HEK293 (cell line): Measurements from ENCODE around the gene RANGAP1.
A peak's percentile ranks its signal among the peaks of the same experiment; 100 is the strongest.

Experiments used
- CTCF ChIA-PET: fragments of 350-600 bp; formaldehyde crosslinking; extraction: SDS; loops from one replicate; lab custom pipeline; 2021; ENCODE audit warnings: antibody characterized with exemption; lab: Yijun Ruan, JAX
- POLR2A ChIA-PET: fragments of 300-600 bp; formaldehyde crosslinking; extraction: SDS; loops from one replicate; lab custom pipeline; 2020; ENCODE audit warnings: antibody characterized with exemption, inconsistent platforms; lab: Yijun Ruan, JAX
- H3K27ac ChIP-seq: fragments of 200-500 bp; sonication (Bioruptor generic); 2 replicates; pipeline ENCODE4 v1.5.1; 2014; ENCODE audit warnings: low read depth, low read length, control low read depth, inconsistent platforms; ENCODE audit errors: extremely low read depth
- H3K36me3 ChIP-seq, 2 experiments: fragments of 200-500 bp in 1 of 2; sonication (Bioruptor generic) in 1 of 2; 1 replicate in 1 of 2; 2 replicates in 1 of 2; pipeline ENCODE4 v1.5.1; 2014 to 2017; ENCODE audit warnings: inconsistent platforms in 2 of 2, low read length in 2 of 2; ENCODE audit not compliant: control insufficient read depth in 2 of 2, insufficient read depth in 1 of 2
- H3K4me1 ChIP-seq: fragments of 200-500 bp; sonication (Bioruptor generic); 2 replicates; pipeline ENCODE4 v1.5.1; 2014; ENCODE audit warnings: mild to moderate bottlenecking, low read length, inconsistent platforms; ENCODE audit not compliant: control insufficient read depth, insufficient read depth
- H3K4me3 ChIP-seq: 2 replicates; pipeline ENCODE4 v1.5.1; 2011; ENCODE audit warnings: low read depth, mild to moderate bottlenecking, control low read depth, low read length, moderate library complexity
- H3K9me3 ChIP-seq: fragments of 200-500 bp; sonication (Bioruptor generic); 2 replicates; pipeline ENCODE4 v1.5.1; 2014; ENCODE audit warnings: low read depth, low read length, inconsistent platforms; ENCODE audit not compliant: control insufficient read depth, insufficient read depth
- BCL11A ChIP-seq: fragments of 450-650 bp; formaldehyde crosslinking; IDR thresholded peaks from 2 replicates; pipeline ENCODE4 v1.5.1; 2016; ENCODE audit warnings: low read depth, missing biosample characterization, missing genetic modification characterization
- ELK4 ChIP-seq: IDR thresholded peaks from 2 replicates; pipeline ENCODE4 v1.6.1; 2011; ENCODE audit warnings: mild to moderate bottlenecking, low read depth, low read length, borderline replicate concordance
- GFI1B ChIP-seq: fragments of 450-650 bp; formaldehyde crosslinking; IDR thresholded peaks from 2 replicates; pipeline ENCODE4 v1.5.1; 2016; ENCODE audit warnings: missing biosample characterization, missing genetic modification characterization
- KLF16 ChIP-seq: fragments of 450-650 bp; formaldehyde crosslinking; IDR thresholded peaks from 2 replicates; pipeline ENCODE4 v1.5.1; 2017; ENCODE audit warnings: missing biosample characterization, missing genetic modification characterization
- OSR2 ChIP-seq: fragments of 450-650 bp; formaldehyde crosslinking; IDR thresholded peaks from 2 replicates; pipeline ENCODE4 v1.5.1; 2016; ENCODE audit warnings: missing biosample characterization, missing genetic modification characterization
- SCRT1 ChIP-seq: fragments of 450-650 bp; formaldehyde crosslinking; IDR thresholded peaks from 2 replicates; pipeline ENCODE4 v1.5.1; 2016; ENCODE audit warnings: missing biosample characterization, missing genetic modification characterization, borderline replicate concordance
- SCRT2 ChIP-seq: fragments of 450-650 bp; formaldehyde crosslinking; IDR thresholded peaks from 2 replicates; pipeline ENCODE4 v1.5.1; 2016; ENCODE audit warnings: missing biosample characterization, missing genetic modification characterization
- SETDB1 ChIP-seq: IDR thresholded peaks from one replicate; pipeline ENCODE4 v1.6.1; 2017; ENCODE audit warnings: mild to moderate bottlenecking, low read length, moderate library complexity, mixed read lengths; ENCODE audit not compliant: insufficient read length
- SP7 ChIP-seq: fragments of 450-650 bp; formaldehyde crosslinking; IDR thresholded peaks from 2 replicates; pipeline ENCODE4 v1.5.1; 2016; ENCODE audit warnings: missing biosample characterization, missing genetic modification characterization
- TRIM28 ChIP-seq: IDR thresholded peaks from 2 replicates; pipeline ENCODE4 v1.6.1; 2011; ENCODE audit warnings: low read length, control low read depth, borderline replicate concordance
- TSHZ1 ChIP-seq: fragments of 450-650 bp; formaldehyde crosslinking; IDR thresholded peaks from 2 replicates; pipeline ENCODE4 v1.5.1; 2016; ENCODE audit warnings: missing biosample characterization, missing genetic modification characterization, borderline replicate concordance
- ZBTB17 ChIP-seq: fragments of 450-650 bp; formaldehyde crosslinking; IDR thresholded peaks from 2 replicates; pipeline ENCODE4 v1.5.1; 2016; ENCODE audit warnings: missing biosample characterization, missing genetic modification characterization
- ZBTB20 ChIP-seq: fragments of 450-650 bp; formaldehyde crosslinking; IDR thresholded peaks from 2 replicates; pipeline ENCODE4 v1.5.1; 2016; ENCODE audit warnings: missing biosample characterization, missing genetic modification characterization
- ZBTB21 ChIP-seq: fragments of 450-650 bp; formaldehyde crosslinking; IDR thresholded peaks from 2 replicates; pipeline ENCODE4 v1.5.1; 2017; ENCODE audit warnings: missing biosample characterization, missing genetic modification characterization
- ZFHX2 ChIP-seq: fragments of 450-650 bp; formaldehyde crosslinking; conservative IDR thresholded peaks from 2 replicates; pipeline ENCODE4 v1.5.1; 2016; ENCODE audit warnings: missing biosample characterization, missing genetic modification characterization
- ZFP69B ChIP-seq: fragments of 450-650 bp; formaldehyde crosslinking; IDR thresholded peaks from 2 replicates; pipeline ENCODE4 v1.5.1; 2016; ENCODE audit warnings: missing biosample characterization, missing genetic modification characterization
- ZNF10 ChIP-seq: fragments of 450-650 bp; formaldehyde crosslinking; IDR thresholded peaks from 2 replicates; pipeline ENCODE4 v1.5.1; 2017; ENCODE audit warnings: missing biosample characterization, missing genetic modification characterization
- ZNF146 ChIP-seq: fragments of 450-650 bp; formaldehyde crosslinking; IDR thresholded peaks from 2 replicates; pipeline ENCODE4 v1.5.1; 2016; ENCODE audit warnings: missing biosample characterization, missing genetic modification characterization
- ZNF2 ChIP-seq: fragments of 450-650 bp; formaldehyde crosslinking; IDR thresholded peaks from 2 replicates; pipeline ENCODE4 v1.5.1; 2016; ENCODE audit warnings: missing biosample characterization, missing genetic modification characterization
- ZNF366 ChIP-seq: fragments of 450-650 bp; formaldehyde crosslinking; conservative IDR thresholded peaks from 2 replicates; pipeline ENCODE4 v1.5.1; 2016; ENCODE audit warnings: missing biosample characterization, missing genetic modification characterization
- ZNF391 ChIP-seq: fragments of 450-650 bp; formaldehyde crosslinking; IDR thresholded peaks from 2 replicates; pipeline ENCODE4 v1.5.1; 2016; ENCODE audit warnings: low read depth, missing biosample characterization, missing genetic modification characterization, borderline replicate concordance
- ZNF416 ChIP-seq: fragments of 450-650 bp; formaldehyde crosslinking; IDR thresholded peaks from 2 replicates; pipeline ENCODE4 v1.5.1; 2016; ENCODE audit warnings: missing biosample characterization, missing genetic modification characterization
- ZNF510 ChIP-seq: fragments of 450-650 bp; formaldehyde crosslinking; IDR thresholded peaks from 2 replicates; pipeline ENCODE4 v1.5.1; 2018; ENCODE audit warnings: mild to moderate bottlenecking, missing genetic modification characterization, missing biosample characterization; ENCODE audit not compliant: insufficient replicate concordance
- ZNF600 ChIP-seq: fragments of 450-650 bp; formaldehyde crosslinking; IDR thresholded peaks from 2 replicates; pipeline ENCODE4 v1.5.1; 2016; ENCODE audit warnings: missing biosample characterization, missing genetic modification characterization
- ZNF660 ChIP-seq: fragments of 450-650 bp; IDR thresholded peaks from 2 replicates; pipeline ENCODE4 v1.5.1; 2018; ENCODE audit warnings: missing biosample characterization, mild to moderate bottlenecking, missing genetic modification characterization
- ZNF664 ChIP-seq: fragments of 450-650 bp; formaldehyde crosslinking; IDR thresholded peaks from 2 replicates; pipeline ENCODE4 v1.5.1; 2016; ENCODE audit warnings: missing biosample characterization, missing genetic modification characterization
- ZNF692 ChIP-seq: fragments of 450-650 bp; formaldehyde crosslinking; IDR thresholded peaks from 2 replicates; pipeline ENCODE4 v1.5.1; 2016; ENCODE audit warnings: missing biosample characterization, missing genetic modification characterization
- ZNF776 ChIP-seq: fragments of 450-650 bp; formaldehyde crosslinking; IDR thresholded peaks from 2 replicates; pipeline ENCODE4 v1.5.0; 2017; ENCODE audit warnings: missing biosample characterization, missing genetic modification characterization, borderline replicate concordance
- ZSCAN30 ChIP-seq: fragments of 450-650 bp; IDR thresholded peaks from 2 replicates; pipeline ENCODE4 v1.5.1; 2018; ENCODE audit warnings: missing biosample characterization, mild to moderate bottlenecking, missing genetic modification characterization, moderate library complexity
- TF ChIP-seq, protein P1 (sequence below): fragments of 450-650 bp; formaldehyde crosslinking; IDR thresholded peaks from 2 replicates; pipeline ENCODE4 v1.5.1; 2016; ENCODE audit warnings: missing biosample characterization, missing genetic modification characterization

The RANGAP1 gene

DNA sequence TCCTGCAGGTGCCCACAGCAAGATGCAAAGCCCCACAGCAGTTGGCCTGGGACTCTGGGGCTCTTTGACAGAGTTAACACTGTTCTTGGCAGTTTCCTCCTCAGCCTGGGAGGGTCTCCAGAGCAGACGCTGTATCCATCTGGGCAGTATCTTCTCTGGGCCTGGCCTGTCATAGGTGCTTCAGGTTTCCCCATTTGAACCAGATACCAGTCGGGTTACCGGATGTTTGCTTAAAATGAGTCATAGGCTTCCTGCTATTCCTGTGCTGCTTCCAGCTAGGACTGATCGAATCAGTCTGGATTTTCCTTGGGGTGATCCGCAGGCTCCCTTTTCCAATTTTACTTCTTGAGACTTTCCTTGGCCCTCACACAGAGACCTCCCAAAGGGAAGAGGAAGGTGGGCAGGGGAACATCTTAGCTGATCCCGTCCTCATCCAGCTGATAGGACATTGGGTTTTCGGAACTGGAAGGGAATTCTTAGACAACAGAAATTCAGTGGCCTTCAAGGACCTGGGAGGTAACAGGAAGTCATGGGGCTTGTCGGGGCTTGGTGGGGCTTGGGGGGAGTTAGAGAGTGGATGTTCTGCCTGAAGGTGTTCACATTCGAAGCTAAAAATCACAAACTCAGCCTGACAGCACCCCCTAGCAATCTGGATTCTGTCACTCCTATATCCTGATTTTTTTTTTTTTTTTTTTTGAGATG is 2.4 kb upstream of the RANGAP1 start (continued):
- TF ChIP-seq, protein P1, sequence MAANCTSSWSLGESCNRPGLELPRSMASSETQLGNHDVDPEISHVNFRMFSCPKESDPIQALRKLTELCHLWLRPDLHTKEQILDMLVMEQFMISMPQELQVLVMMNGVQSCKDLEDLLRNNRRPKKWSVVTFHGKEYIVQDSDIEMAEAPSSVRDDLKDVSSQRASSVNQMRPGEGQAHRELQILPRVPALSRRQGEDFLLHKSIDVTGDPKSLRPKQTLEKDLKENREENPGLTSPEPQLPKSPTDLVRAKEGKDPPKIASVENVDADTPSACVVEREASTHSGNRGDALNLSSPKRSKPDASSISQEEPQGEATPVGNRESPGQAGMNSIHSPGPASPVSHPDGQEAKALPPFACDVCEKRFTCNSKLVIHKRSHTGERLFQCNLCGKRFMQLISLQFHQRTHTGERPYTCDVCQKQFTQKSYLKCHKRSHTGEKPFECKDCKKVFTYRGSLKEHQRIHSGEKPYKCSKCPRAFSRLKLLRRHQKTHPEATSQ (tag by site-specific recombination), result no peak
- TF ChIP-seq ZBTB20 (tag by site-specific recombination) (peak; percentile 61), ZNF366 (tag by site-specific recombination) (peak; percentile 80), BCL11A (no peak), ZNF10 (tag by site-specific recombination) (no peak), KLF16 (no peak), SCRT1 (tag by site-specific recombination) (no peak), OSR2 (tag by site-specific recombination) (no peak), SP7 (tag by site-specific recombination) (no peak), SETDB1 (no peak), ZSCAN30 (no peak), ZBTB17 (tag by site-specific recombination) (peak; percentile 93), ZFHX2 (tag by site-specific recombination) (no peak), TSHZ1 (tag by site-specific recombination) (no peak), TRIM28 (peak; percentile 15; the same call in 1 of the 2 replicates)

GRCh38 chr22:41286639-41287091 is 678 bp upstream of the RANGAP1 start:
- Histone ChIP-seq H3K4me3 (peak overlapping the region; percentile 37), H3K27ac (peak overlapping the region; percentile 44), H3K4me1 (peaks cover 9% of the 10 kb centered on the region), H3K36me3 (peaks cover 27 to 33% of the 10 kb centered on the region in 2 experiments), H3K9me3 (no peaks in the 10 kb centered on the region)
- ChIA-PET POLR2A (interaction anchor here (0.6 to 3.0 kb wide), 17 partner anchors 12 to 335 kb away, joined by 3 to 45 read pairs (median 5); partner anchors contain the start of genes PMM1, RBX1, TEF and TOB2), CTCF (interaction anchor here (0.7 to 1.4 kb wide), 4 partner anchors 13 to 230 kb away, joined by 3 to 7 read pairs (median 3); partner anchors contain the start of gene ZC3H7B)
- TF ChIP-seq SCRT2 (tag by site-specific recombination) (peak; percentile 86), ZNF2 (peak; percentile 34; the same call in 1 of the 2 replicates), ZBTB17 (tag by site-specific recombination) (peak; percentile 67; the same call in 1 of the 2 replicates), ZNF391 (tag by site-specific recombination) (no peak), ZFP69B (tag by site-specific recombination) (0 out of 2 replicates have a peak, but pooled peaks have one; percentile 26), ZNF660 (no peak), ELK4 (no peak), SCRT1 (tag by site-specific recombination) (peak; percentile 71; the same call in 1 of the 2 replicates), GFI1B (tag by site-specific recombination) (no peak), ZNF416 (tag by site-specific recombination) (no peak), ZNF692 (tag by site-specific recombination) (peak; percentile 34; the same call in 1 of the 2 replicates), ZNF146 (tag by site-specific recombination) (no peak), ZNF776 (no peak), SP7 (tag by site-specific recombination) (peak; percentile 19), ZNF510 (tag by site-specific recombination) (no peak), ZNF664 (0 out of 2 replicates have a peak, but pooled peaks have one; percentile 8), ZNF600 (tag by site-specific recombination) (peak; percentile 67), ZBTB21 (tag by site-specific recombination) (peak; percentile 45; the same call in 1 of the 2 replicates)
